Measurements from ENCODE around the gene SCYGR1.

SCYGR1 gene

GRCh38 chr2:227414846-227415245 is 27.1 kb upstream of the SCYGR1 start:
- 0 out of 2 replicates have a peak overlapping the region, but pooled peaks have one; percentile 2 for H2AFZ ChIP-seq (ENCODE audit: low read depth)

GRCh38 chr2:227413371-227413770 is 25.6 kb upstream of the SCYGR1 start:
- Histone ChIP-seq H2AFZ (ENCODE audit: low read depth) (no peak overlapping the region), H4K20me1 (ENCODE audit: insufficient read depth) (no peaks in the 10 kb centered on the region)

More at GRCh38 chr2:227414846-227415245, 27.1 kb upstream of the SCYGR1 start:
- no peak for TF ChIP-seq CTCF (conservative IDR thresholded peaks at IDR 0.05; ENCODE audit: low read depth, low read length)
- no peaks in the 10 kb centered on the region for H4K20me1 ChIP-seq (ENCODE audit: insufficient read depth)
- H3K4me3 ChIP-seq (IDR thresholded peaks at IDR 0.05; ENCODE audit: insufficient read depth, low read depth, low read length), result no peak overlapping the region
- no peaks in the 10 kb centered on the region for H3K36me3 ChIP-seq (ENCODE audit: insufficient read depth)
- H3K27me3 ChIP-seq (ENCODE audit: insufficient read depth, low read depth), result no peaks in the 10 kb centered on the region
- H3K4me1 ChIP-seq (ENCODE audit: low read depth, poor library complexity, severe bottlenecking), result peaks cover 69% of the 10 kb centered on the region
- no peaks in the 10 kb centered on the region for H3K79me2 ChIP-seq (ENCODE audit: insufficient read depth, low read depth)
- H3K27ac ChIP-seq, result peak overlapping the region; percentile 70
- H3K4me2 ChIP-seq, result peak overlapping the region; percentile 51; the same call in 1 of the 2 replicates
- no peak overlapping the region for H3K9ac ChIP-seq

GRCh38 chr2:227412877-227413276 is 25.1 kb upstream of the SCYGR1 start:
- no peak overlapping the region for H3K4me3 ChIP-seq (IDR thresholded peaks at IDR 0.05; ENCODE audit: insufficient read depth, low read depth, low read length)
- H2AFZ ChIP-seq (ENCODE audit: low read depth), result no peak overlapping the region
- H3K4me2 ChIP-seq, result peak overlapping the region; percentile 94; the same call in 1 of the 2 replicates
- no peaks in the 10 kb centered on the region for H3K79me2 ChIP-seq (ENCODE audit: insufficient read depth, low read depth)
- peaks cover 79% of the 10 kb centered on the region for H3K4me1 ChIP-seq (ENCODE audit: low read depth, poor library complexity, severe bottlenecking)
- H4K20me1 ChIP-seq (ENCODE audit: insufficient read depth), result no peaks in the 10 kb centered on the region
- no peak for TF ChIP-seq CTCF (conservative IDR thresholded peaks at IDR 0.05; ENCODE audit: low read depth, low read length)
- H3K27me3 ChIP-seq (ENCODE audit: insufficient read depth, low read depth), result no peaks in the 10 kb centered on the region
- H3K27ac ChIP-seq, result peak overlapping the region; percentile 94; the same call in 1 of the 2 replicates
- no peak overlapping the region for H3K9ac ChIP-seq
- no peaks in the 10 kb centered on the region for H3K36me3 ChIP-seq (ENCODE audit: insufficient read depth)

More at GRCh38 chr2:227413371-227413770, 25.6 kb upstream of the SCYGR1 start:
- no peak for TF ChIP-seq CTCF (conservative IDR thresholded peaks at IDR 0.05; ENCODE audit: low read depth, low read length)
- Histone ChIP-seq H3K79me2 (ENCODE audit: insufficient read depth, low read depth) (no peaks in the 10 kb centered on the region), H3K4me2 (no peak overlapping the region; the same call in 1 of the 2 replicates), H3K27me3 (ENCODE audit: insufficient read depth, low read depth) (no peaks in the 10 kb centered on the region), H3K4me3 (IDR thresholded peaks at IDR 0.05; ENCODE audit: insufficient read depth, low read depth, low read length) (no peak overlapping the region), H3K9ac (no peak overlapping the region), H3K36me3 (ENCODE audit: insufficient read depth) (no peaks in the 10 kb centered on the region), H3K27ac (no peak overlapping the region), H3K4me1 (ENCODE audit: low read depth, poor library complexity, severe bottlenecking) (peaks cover 79% of the 10 kb centered on the region)

GRCh38 chr2:227411990-227412350 is 24.2 kb upstream of the SCYGR1 start:
- Histone ChIP-seq H3K79me2 (ENCODE audit: insufficient read depth, low read depth) (no peaks in the 10 kb centered on the region), H3K9ac (peak overlapping the region; percentile 49), H3K27me3 (ENCODE audit: insufficient read depth, low read depth) (no peaks in the 10 kb centered on the region), H3K27ac (peak overlapping the region; percentile 94), H3K4me1 (ENCODE audit: low read depth, poor library complexity, severe bottlenecking) (peaks cover 80% of the 10 kb centered on the region), H2AFZ (ENCODE audit: low read depth) (peak overlapping the region; percentile 53; the same call in 1 of the 2 replicates), H3K4me2 (peak overlapping the region; percentile 94), H3K4me3 (IDR thresholded peaks at IDR 0.05; ENCODE audit: insufficient read depth, low read depth, low read length) (no peak overlapping the region), H3K36me3 (ENCODE audit: insufficient read depth) (no peaks in the 10 kb centered on the region), H4K20me1 (ENCODE audit: insufficient read depth) (no peaks in the 10 kb centered on the region)
- no peak for TF ChIP-seq CTCF (conservative IDR thresholded peaks at IDR 0.05; ENCODE audit: low read depth, low read length)

Data from KMS-11 (cell line).